ENCODE data around the gene SGPP2.

DNA sequence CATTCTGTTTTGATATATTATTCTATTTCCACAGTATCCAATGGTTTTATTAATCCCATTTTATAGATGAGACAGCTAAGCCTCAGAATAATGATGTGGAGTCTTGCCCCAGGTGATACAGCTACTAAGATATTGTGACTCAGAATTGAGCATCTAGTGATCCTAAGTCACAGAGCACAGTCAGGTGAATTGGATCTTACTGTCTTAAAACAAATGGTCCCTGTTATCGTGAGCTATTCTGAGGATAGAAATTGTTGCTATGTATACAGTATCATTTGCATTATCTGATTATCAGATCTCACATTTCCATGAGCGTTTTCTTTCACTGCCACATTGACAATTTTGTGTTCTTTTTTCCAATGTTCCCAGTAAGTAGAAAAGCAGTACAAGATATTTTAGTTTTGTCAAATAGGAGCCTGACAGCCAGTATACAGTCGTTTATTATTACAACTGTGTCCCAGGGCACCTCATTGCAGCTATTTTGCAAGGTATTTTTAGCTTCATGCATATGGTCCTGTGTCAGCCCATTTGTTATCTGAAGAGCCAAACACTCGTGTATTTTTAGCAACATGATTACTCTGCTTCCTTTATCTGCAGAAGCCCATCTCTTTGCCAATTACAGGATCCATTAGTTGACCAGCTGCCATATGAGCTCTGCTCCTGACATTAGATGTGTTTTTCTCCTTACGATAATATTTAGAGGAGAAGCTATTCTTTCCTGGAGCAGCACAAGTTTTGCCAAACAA lies 25.1 kb upstream of the SGPP2 start:
- TF ChIP-seq, protein P1, sequence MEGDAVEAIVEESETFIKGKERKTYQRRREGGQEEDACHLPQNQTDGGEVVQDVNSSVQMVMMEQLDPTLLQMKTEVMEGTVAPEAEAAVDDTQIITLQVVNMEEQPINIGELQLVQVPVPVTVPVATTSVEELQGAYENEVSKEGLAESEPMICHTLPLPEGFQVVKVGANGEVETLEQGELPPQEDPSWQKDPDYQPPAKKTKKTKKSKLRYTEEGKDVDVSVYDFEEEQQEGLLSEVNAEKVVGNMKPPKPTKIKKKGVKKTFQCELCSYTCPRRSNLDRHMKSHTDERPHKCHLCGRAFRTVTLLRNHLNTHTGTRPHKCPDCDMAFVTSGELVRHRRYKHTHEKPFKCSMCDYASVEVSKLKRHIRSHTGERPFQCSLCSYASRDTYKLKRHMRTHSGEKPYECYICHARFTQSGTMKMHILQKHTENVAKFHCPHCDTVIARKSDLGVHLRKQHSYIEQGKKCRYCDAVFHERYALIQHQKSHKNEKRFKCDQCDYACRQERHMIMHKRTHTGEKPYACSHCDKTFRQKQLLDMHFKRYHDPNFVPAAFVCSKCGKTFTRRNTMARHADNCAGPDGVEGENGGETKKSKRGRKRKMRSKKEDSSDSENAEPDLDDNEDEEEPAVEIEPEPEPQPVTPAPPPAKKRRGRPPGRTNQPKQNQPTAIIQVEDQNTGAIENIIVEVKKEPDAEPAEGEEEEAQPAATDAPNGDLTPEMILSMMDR (conservative IDR thresholded peaks at IDR 0.05; ENCODE audit: low read length), result no peak
- no peak for TF ChIP-seq EZH2phosphoT487 (IDR thresholded peaks at IDR 0.05; ENCODE audit: borderline replicate concordance, low read depth, low read length)
